Retinal pigment epithelial cell (primary cell): ENCODE data around the gene FAM117B.

Source experiments
- DNase-seq: peaks from one replicate; pipeline ENCODE4 v3.0.0-alpha.2; 2010; ENCODE audit warnings: low read depth
- H3K4me3 ChIP-seq: 2 replicates; pipeline ENCODE4 v1.5.1; 2011; ENCODE audit warnings: mild to moderate bottlenecking, low read length, control low read depth, moderate library complexity
- CTCF ChIP-seq: conservative IDR thresholded peaks from 2 replicates; pipeline ENCODE4 v1.5.1; 2011; ENCODE audit warnings: low read depth, low read length, control low read depth, inconsistent platforms

The FAM117B gene

GRCh38 chr2:202716953-202717597 is 82.3 kb downstream of the FAM117B start:
- no peak for DNase-seq
- TF ChIP-seq CTCF = no peak

DNA sequence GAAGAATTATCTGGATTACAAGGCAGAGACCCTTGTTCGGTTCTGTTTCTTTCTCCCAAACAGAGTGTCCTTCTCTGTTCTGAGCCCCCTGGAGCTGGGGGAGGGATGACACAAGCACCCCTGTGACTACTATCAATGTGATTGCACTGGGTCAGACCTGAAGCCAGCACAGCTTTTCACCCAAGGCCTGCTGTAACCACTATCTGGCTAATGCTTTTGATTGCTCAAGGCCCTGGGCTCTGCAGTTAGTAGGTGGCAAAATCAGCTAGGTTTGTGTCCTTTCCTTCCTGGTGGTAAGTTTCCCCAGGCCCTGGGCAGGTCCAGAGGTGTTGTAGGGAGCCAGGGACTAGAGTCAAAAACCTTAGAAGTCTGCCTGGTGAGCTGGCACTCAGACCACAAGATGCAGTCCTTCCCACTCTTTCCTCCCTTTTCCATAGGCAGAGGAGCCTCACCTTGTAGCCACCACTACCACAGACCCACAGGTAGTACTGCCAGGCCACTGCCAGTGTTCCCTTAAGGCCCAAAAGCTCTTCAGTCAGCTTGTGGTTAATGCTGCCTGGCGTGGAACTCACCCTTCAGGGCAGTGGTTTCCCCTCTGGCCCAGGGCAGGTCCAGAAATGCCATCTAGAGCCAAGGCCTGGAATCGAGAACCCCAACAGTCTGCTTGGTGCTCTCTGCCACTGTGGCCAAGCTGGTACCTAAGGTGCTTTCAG is 83.0 kb downstream of the FAM117B start:
- no peak for DNase-seq
- H3K4me3 ChIP-seq = no peak overlapping the region
- TF ChIP-seq CTCF = no peak

More at GRCh38 chr2:202716953-202717597, 82.3 kb downstream of the FAM117B start:
- H3K4me3 ChIP-seq = no peak overlapping the region

DNA sequence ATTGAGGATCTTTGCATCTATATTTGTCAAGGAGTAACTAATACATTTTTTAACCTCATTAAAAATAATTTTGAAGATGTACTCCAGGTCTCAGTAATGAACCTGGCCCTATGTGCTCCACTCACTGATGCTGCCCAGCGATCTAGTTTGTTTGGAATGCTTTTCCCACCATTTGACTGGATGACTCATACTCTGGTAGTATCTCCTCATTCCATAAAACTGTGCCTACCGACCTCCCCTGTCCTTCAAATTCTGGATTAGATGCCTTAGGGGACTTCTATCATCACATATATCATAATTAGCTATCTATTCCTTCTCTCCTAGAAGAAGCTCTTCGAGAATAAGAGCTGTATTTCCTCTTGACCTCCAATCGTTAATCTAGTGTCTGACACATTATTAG is 83.8 kb downstream of the FAM117B start:
- TF ChIP-seq CTCF = no peak
- no peak overlapping the region for H3K4me3 ChIP-seq
- no peak for DNase-seq

DNA sequence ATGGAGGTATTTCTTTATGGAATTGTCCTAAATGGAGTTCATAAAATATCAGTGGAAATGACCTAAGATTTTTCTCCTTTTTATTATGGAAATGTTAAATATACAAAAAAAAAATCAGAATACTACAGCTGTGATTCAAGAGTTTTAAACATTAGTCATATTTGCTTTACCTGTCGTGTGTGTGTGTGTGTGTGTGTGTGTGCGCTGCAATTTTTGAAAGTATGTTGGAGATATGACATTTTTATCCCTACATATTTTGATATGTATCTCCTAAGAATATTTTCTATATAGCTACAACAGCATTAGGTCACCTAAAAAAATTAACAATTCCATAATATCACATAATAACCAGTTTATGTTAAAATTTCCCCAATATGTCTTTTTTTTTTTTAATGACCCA is 85.5 kb downstream of the FAM117B start:
- no peak for DNase-seq
- TF ChIP-seq CTCF = no peak
- no peak overlapping the region for H3K4me3 ChIP-seq

GRCh38 chr2:202721621-202722020 is 86.9 kb downstream of the FAM117B start:
- peak; percentile 66 for DNase-seq
- no peak overlapping the region for H3K4me3 ChIP-seq
- no peak for TF ChIP-seq CTCF

DNA sequence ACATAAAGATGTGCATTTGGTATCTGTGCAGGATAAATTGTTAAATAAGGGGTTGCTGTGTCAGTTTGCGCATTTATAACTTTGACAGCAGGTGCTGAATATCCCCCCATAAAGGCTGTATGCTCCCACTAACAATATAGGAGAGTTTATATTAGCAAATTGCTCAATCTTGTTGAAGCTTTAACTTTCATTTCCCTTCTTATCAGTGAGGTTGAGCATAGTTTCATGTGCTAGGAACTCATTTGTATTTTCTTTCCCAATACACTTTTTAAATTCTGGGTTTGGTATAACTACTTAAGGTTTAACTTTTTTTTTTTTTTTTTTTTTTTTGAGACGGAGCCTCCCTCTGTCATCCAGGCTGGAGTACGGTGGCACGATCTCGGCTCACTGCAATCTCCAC is 89.0 kb downstream of the FAM117B start:
- no peak for DNase-seq
- no peak for TF ChIP-seq CTCF

DNA sequence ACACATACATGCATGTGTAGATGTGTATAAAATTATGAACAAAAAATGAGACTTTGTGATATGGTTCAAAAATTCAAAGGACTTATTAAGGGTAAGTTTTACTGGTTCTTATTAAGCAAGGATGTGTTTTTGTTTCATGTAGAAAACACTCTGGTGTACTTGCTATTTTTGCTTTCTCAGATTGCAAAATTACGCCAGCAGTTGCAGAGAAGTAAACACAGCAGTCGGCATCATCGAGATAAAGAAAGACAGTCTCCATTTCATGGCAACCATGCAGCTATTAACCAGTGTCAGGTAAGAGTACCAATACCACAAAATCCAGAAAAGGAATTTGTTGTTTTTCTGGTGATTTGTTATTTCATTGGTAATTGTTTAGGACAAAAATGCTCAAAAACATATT is 91.3 kb downstream of the FAM117B start:
- DNase-seq = no peak
- no peak for TF ChIP-seq CTCF

More for the DNA sequence above, 89.0 kb downstream of the FAM117B start:
- no peak overlapping the region for H3K4me3 ChIP-seq

More for the DNA sequence above, 91.3 kb downstream of the FAM117B start:
- H3K4me3 ChIP-seq = no peak overlapping the region
